Measurements from ENCODE around the gene CCDC51. TPM values are rescaled to one million over a fixed set of nuclear protein-coding genes. Genes with fewer than 3 reads are reported as not detected.
"Not testable (repeated sequence)": the region's sequence is repeated elsewhere in the genome, so short reads cannot be mapped to it uniquely, and the experiment has no call there.

Gene CCDC51
- total and polyA plus RNA-seq, 10 donors = 8.4 to 22.2 (median 15.0) TPM

DNA sequence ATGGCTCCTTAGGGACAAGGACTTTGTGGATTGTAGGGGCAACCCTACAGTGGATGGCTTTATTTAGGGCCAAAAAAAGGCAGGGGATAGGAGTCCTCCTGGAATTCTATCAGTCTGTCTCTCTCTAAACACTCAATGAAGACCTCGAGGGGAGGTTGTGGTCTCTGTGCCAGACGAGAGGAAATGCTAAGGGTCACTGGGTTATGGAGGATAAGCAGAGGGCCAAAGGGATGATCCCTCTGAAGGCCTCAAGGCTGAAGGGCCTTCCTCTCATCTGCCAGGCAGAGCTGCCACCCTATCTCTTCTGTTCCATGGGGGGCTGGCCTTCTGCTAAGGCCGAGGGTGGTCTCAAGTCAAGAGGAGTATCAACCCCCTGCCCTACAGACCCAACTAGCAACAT, 37.0 kb downstream of the CCDC51 start:
- no peaks in the 10 kb centered on the region for H3K9me3 ChIP-seq
- no peak for DNase-seq
- H3K27ac ChIP-seq = peak overlapping the region in 6 of 8 donors; percentile 43 to 63 (median 56)
- intact Hi-C loops (cut with DNase I; ENCODE audit: low total_unique reads) = no loop called here
- peaks cover 0 to 45% (median 16%) of the 10 kb centered on the region in 6 donors for H3K4me1 ChIP-seq
- H3K36me3 ChIP-seq = peaks cover 0 to 20% (median 0%) of the 10 kb centered on the region in 6 donors
- TF ChIP-seq CTCF (IDR thresholded peaks at IDR 0.05 in 8 of 11, conservative IDR thresholded peaks at IDR 0.05 in 3 of 11) = no peak
- no peak for TF ChIP-seq POLR2AphosphoS5 (IDR thresholded peaks at IDR 0.05)
- TF ChIP-seq POLR2A (IDR thresholded peaks at IDR 0.05) = no peak
- H3K27me3 ChIP-seq (replicated peaks in 1 of 7) = no peaks in the 10 kb centered on the region
- no peak overlapping the region for H3K4me3 ChIP-seq
- 53 to 78% (median 65%) methylated on average over 2 to 3 of the region's 3 CpGs for WGBS, 5 donors

GRCh38 chr3:48402281-48402732, 37.6 kb downstream of the CCDC51 start:
- Histone ChIP-seq H3K4me1 (peaks cover 0 to 50% (median 17%) of the 10 kb centered on the region in 6 donors), H3K9me3 (no peaks in the 10 kb centered on the region), H3K4me3 (no peak overlapping the region), H3K27me3 (replicated peaks in 1 of 7) (no peaks in the 10 kb centered on the region), H3K27ac (peak overlapping the region in 6 of 8 donors; percentile 43 to 63 (median 56)), H3K36me3 (peaks cover 0 to 20% (median 0%) of the 10 kb centered on the region in 6 donors)
- TF ChIP-seq POLR2AphosphoS5 (IDR thresholded peaks at IDR 0.05) = peak; percentile 20 to 44 (median 25)
- no peak for TF ChIP-seq POLR2A (IDR thresholded peaks at IDR 0.05)
- WGBS, 5 donors = 66 to 78% (median 77%) methylated on average over 7 to 8 of the region's 8 CpGs
- no peak for DNase-seq
- intact Hi-C loops (cut with DNase I; ENCODE audit: low total_unique reads) = no loop called here

DNA sequence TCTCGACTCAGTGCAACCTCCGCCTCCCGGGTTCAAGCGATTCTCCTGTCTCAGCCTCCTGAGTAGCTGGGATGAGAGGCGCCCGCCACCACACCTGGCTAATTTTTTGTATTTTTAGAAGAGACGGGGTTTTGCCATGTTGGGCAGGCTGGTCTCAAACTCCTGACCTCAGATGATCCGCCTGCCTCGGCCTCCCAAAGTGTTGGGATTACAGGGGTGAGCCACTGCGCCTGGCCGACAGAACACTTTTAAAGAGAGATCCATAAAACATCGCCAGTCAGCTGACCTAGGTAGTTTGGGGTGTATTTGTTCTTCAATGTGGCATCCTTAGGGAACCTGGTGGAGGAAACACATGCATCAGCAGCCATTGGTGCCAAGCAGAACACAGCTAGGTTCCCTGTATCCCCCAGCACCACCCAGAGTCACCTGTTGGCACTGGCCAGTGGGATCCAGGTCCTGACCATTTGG, 38.5 kb downstream of the CCDC51 start:
- peaks cover 0 to 55% (median 19%) of the 10 kb centered on the region in 6 donors for H3K4me1 ChIP-seq
- not testable (repeated sequence) for H3K27me3 ChIP-seq (replicated peaks in 1 of 7); H3K9me3 ChIP-seq; H3K4me3 ChIP-seq; DNase-seq
- WGBS, 5 donors = 91 to 98% (median 93%) methylated on average over 12 of the region's 12 CpGs
- intact Hi-C loops (cut with DNase I; ENCODE audit: low total_unique reads) = loop anchor here (2.0 kb wide), 2 partner anchors 33 to 147 kb away; no protein-coding TSS in a partner anchor
- H3K27ac ChIP-seq = peak overlapping the region in 2 of 8 donors; percentile 42 to 62
- H3K36me3 ChIP-seq = peaks cover 0 to 16% (median 0%) of the 10 kb centered on the region in 6 donors

DNA sequence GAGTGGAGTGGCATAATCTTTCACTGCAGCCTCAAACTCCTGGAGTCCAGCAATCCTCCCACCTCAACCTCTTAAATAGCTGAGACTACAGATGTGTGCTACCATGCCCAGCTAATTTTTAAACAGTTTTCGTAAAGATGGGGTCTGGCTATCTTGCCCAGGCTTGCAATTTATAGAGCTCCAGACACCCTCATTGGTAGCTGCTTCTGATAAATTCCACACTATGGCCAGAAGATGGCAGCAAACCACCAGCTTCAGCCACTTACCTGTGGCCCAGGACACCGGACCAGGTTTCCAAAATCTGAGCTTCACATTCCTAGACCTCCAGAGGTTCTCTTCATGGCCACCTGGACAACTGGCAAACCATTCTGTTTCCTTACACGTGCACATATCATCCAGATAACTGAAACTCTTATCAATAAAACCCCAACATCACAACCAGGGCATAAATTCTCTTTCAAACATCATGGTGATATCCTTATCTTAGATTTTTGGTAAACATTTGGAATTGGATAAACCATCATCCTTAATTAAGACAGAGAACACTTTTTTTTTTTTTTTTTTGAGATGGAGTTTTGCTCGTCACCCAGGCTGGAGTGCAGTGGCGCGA, 39.0 kb downstream of the CCDC51 start:
- no peak for TF ChIP-seq POLR2A (IDR thresholded peaks at IDR 0.05)
- peak; percentile 81 to 93 (median 89) for TF ChIP-seq CTCF (IDR thresholded peaks at IDR 0.05 in 8 of 11, conservative IDR thresholded peaks at IDR 0.05 in 3 of 11)
- Histone ChIP-seq H3K36me3 (peaks cover 0 to 10% (median 0%) of the 10 kb centered on the region in 6 donors), H3K4me1 (peaks cover 0 to 55% (median 19%) of the 10 kb centered on the region in 6 donors), H3K27ac (no peak overlapping the region), H3K4me3 (no peak overlapping the region), H3K9me3 (no peaks in the 10 kb centered on the region), H3K27me3 (replicated peaks in 1 of 7) (no peaks in the 10 kb centered on the region)
- intact Hi-C loops (cut with DNase I; ENCODE audit: low total_unique reads) = loop anchor here (2.0 kb wide), 2 partner anchors 34 to 148 kb away; no protein-coding TSS in a partner anchor
- DNase-seq = peak; percentile 77
- WGBS, 5 donors = 58 to 65% (median 59%) methylated on average over 6 of the region's 6 CpGs
